Liver (tissue), 9 donors: ENCODE data around the gene GNA14. TPM values are rescaled to one million over a fixed set of nuclear protein-coding genes. Genes with fewer than 3 reads are reported as not detected.

Source experiments
- DNase-seq: peaks from one replicate; pipeline ENCODE4 v3.0.0-alpha.2; 2017; ENCODE audit warnings: low spot score
- H3K27ac ChIP-seq, 2 donors: one replicate each; pipeline ENCODE4 v1.7.0; 2013; ENCODE audit warnings: inconsistent platforms in 2 of 2, low read length in 2 of 2, control low read depth in 1 of 2, low read depth in 1 of 2, mild to moderate bottlenecking in 1 of 2
- H3K27me3 ChIP-seq, 4 donors: one replicate each; pipeline versions ENCODE4 v1.6.1 to v1.7.0; 2013; ENCODE audit warnings: low read length in 3 of 4, inconsistent platforms in 1 of 4, mild to moderate bottlenecking in 1 of 4, moderate library complexity in 1 of 4; ENCODE audit not compliant: control insufficient read depth in 4 of 4, insufficient read depth in 4 of 4
- H3K36me3 ChIP-seq, 4 donors: one replicate each; pipeline versions ENCODE4 v1.6.1 to v1.7.0; 2013; ENCODE audit warnings: low read length in 3 of 4, mild to moderate bottlenecking in 3 of 4, low read depth in 1 of 4, moderate library complexity in 1 of 4; ENCODE audit not compliant: control insufficient read depth in 4 of 4, insufficient read depth in 3 of 4
- H3K4me1 ChIP-seq, 4 donors: one replicate each; pipeline versions ENCODE4 v1.6.1 to v1.7.0; 2013; ENCODE audit warnings: low read length in 3 of 4, mild to moderate bottlenecking in 3 of 4, moderate library complexity in 1 of 4; ENCODE audit not compliant: control insufficient read depth in 4 of 4, insufficient read depth in 4 of 4
- H3K4me3 ChIP-seq, 3 donors: one replicate each; pipeline versions ENCODE4 v1.6.1 to v1.7.0; 2013; ENCODE audit warnings: low read length in 3 of 3, control low read depth in 1 of 3, low read depth in 1 of 3, mild to moderate bottlenecking in 1 of 3
- H3K9ac ChIP-seq, 2 donors: one replicate each; pipeline ENCODE4 v1.7.0; 2013; ENCODE audit warnings: low read length in 2 of 2, mild to moderate bottlenecking in 2 of 2, moderate library complexity in 2 of 2, control low read depth in 1 of 2, low read depth in 1 of 2
- H3K9me3 ChIP-seq, 4 donors: one replicate each; pipeline versions ENCODE4 v1.6.1 to v1.7.0; 2013; ENCODE audit warnings: low read length in 3 of 4; ENCODE audit not compliant: control insufficient read depth in 4 of 4
- CTCF ChIP-seq: fragments of 150-350 bp; IDR thresholded peaks from 2 replicates; pipeline ENCODE4 v1.5.1; 2017; ENCODE audit warnings: improper control_type of control experiment, low read depth, low read length; ENCODE audit not compliant: missing input control
- EGR1 ChIP-seq, 2 donors: IDR thresholded peaks; 2 replicates each; pipeline ENCODE4 v1.6.1; 2016 to 2018; ENCODE audit warnings: antibody characterized with exemption in 2 of 2, low read depth in 2 of 2
- FOXA1 ChIP-seq: IDR thresholded peaks from 2 replicates; pipeline ENCODE4 v1.6.1; 2016; ENCODE audit warnings: antibody characterized with exemption
- FOXA2 ChIP-seq: IDR thresholded peaks from 2 replicates; pipeline ENCODE4 v1.6.1; 2016; ENCODE audit warnings: antibody characterized with exemption
- GABPA ChIP-seq, 2 donors: IDR thresholded peaks in 1 of 2; conservative IDR thresholded peaks in 1 of 2; 2 replicates each; pipeline ENCODE4 v1.6.1; 2016; ENCODE audit warnings: antibody characterized with exemption in 2 of 2, mild to moderate bottlenecking in 1 of 2, moderate library complexity in 1 of 2
- HNF4A ChIP-seq, 2 donors: conservative IDR thresholded peaks; 2 replicates each; pipeline ENCODE4 v1.6.1; 2016; ENCODE audit warnings: antibody characterized with exemption in 2 of 2, mild to moderate bottlenecking in 2 of 2
- HNF4G ChIP-seq: IDR thresholded peaks from 2 replicates; pipeline ENCODE4 v1.6.1; 2016; ENCODE audit warnings: antibody characterized with exemption
- JUND ChIP-seq, 2 donors: IDR thresholded peaks; 2 replicates each; pipeline ENCODE4 v1.6.1; 2016; ENCODE audit warnings: antibody characterized with exemption in 2 of 2
- MAX ChIP-seq: IDR thresholded peaks from 2 replicates; pipeline ENCODE4 v1.6.1; 2016; ENCODE audit warnings: antibody characterized with exemption
- NR2F2 ChIP-seq: IDR thresholded peaks from 2 replicates; pipeline ENCODE4 v1.6.1; 2016; ENCODE audit warnings: antibody characterized with exemption
- RAD21 ChIP-seq, 2 donors: IDR thresholded peaks; 2 replicates each; pipeline ENCODE4 v1.6.1; 2016; ENCODE audit warnings: antibody characterized with exemption in 2 of 2, mild to moderate bottlenecking in 2 of 2
- RXRA ChIP-seq, 2 donors: IDR thresholded peaks; 2 replicates each; pipeline ENCODE4 v1.6.1; 2017 to 2018; ENCODE audit warnings: antibody characterized with exemption in 2 of 2, mild to moderate bottlenecking in 1 of 2
- SP1 ChIP-seq: IDR thresholded peaks from 2 replicates; pipeline ENCODE4 v1.6.1; 2018; ENCODE audit warnings: antibody characterized with exemption, mild to moderate bottlenecking
- TAF1 ChIP-seq: conservative IDR thresholded peaks from 2 replicates; pipeline ENCODE4 v1.6.1; 2016; ENCODE audit warnings: antibody characterized with exemption, mild to moderate bottlenecking
- YY1 ChIP-seq: IDR thresholded peaks from 2 replicates; pipeline ENCODE4 v1.6.1; 2016; ENCODE audit warnings: antibody characterized with exemption, mild to moderate bottlenecking
- WGBS: extraction: QIAGEN DNeasy Blood & Tissue Kit; methylation state at CpG from one replicate; pipeline ENCODE4 v1.1.7; 2013; 5-methylcytosine and 5-hydroxymethylcytosine counted together
- polyA plus RNA-seq, 2 donors: library from polyadenylated mRNA; stranded (reverse) in 1 of 2; unstranded in 1 of 2; fragments of 200-250 nt in 1 of 2; fragments of >200 nt in 1 of 2; fragmentation: Nextera tagmentation in 1 of 2; extraction: Ambion mirVana in 1 of 2; gene quantifications; one replicate each; pipeline versions ENCODE4 v1.2.1 to v1.2.3, GENCODE V29; 2013 to 2015
- total RNA-seq, 2 donors: library from RNA; depleted of rRNA; stranded (reverse); fragments of >200 nt; gene quantifications; one replicate each; pipeline ENCODE4 v1.2.3, GENCODE V29; 2014
- TF ChIP-seq, protein P1 (sequence below): IDR thresholded peaks from 2 replicates; pipeline ENCODE4 v1.6.1; 2016; ENCODE audit warnings: antibody characterized with exemption
- TF ChIP-seq, protein P2 (sequence below): IDR thresholded peaks from 2 replicates; pipeline ENCODE4 v1.6.1; 2016; ENCODE audit warnings: antibody characterized with exemption, mild to moderate bottlenecking
- TF ChIP-seq, protein P3 (sequence below): IDR thresholded peaks from 2 replicates; pipeline ENCODE4 v1.6.1; 2016; ENCODE audit warnings: antibody characterized with exemption
- donor health status: healthy.
- donor health status: healthy.
- donor health status: healthy.
- donor health status: healthy.
- donor health status: healthy.

GNA14 gene
- total and polyA plus RNA-seq, 4 donors: 1.1 to 5.4 (median 2.9) TPM

DNA sequence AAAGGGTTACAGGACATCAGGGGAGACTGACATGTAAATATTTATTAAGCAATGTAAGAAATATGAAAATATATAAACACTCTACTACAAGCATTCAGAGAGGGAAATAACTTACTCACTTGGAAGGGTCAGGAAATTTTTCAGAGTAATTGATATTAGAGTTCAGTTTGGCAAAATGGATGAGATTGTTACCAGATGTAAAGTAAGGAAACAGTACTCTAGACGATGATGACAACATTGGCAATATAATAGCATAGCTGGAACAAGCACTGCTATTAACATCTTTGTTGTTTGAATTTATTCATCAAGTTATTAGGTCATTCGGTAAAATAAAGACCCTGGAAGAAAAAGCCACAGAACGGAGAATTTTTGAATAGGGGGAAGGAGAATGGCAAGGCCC, 49.1 kb downstream of the GNA14 start:
- no peak for DNase-seq
- WGBS: 87% methylated on average over 3 of the region's 3 CpGs
- TF ChIP-seq EGR1 (IDR thresholded peaks at IDR 0.05; ENCODE audit: low read depth in 2 of 2) (no peak), NR2F2 (no peak), HNF4A (conservative IDR thresholded peaks at IDR 0.05) (no peak), RAD21 (IDR thresholded peaks at IDR 0.05) (no peak), SP1 (no peak), CTCF (no peak), FOXA2 (no peak), GABPA (IDR thresholded peaks at IDR 0.05 in 1 of 2, conservative IDR thresholded peaks at IDR 0.05 in 1 of 2) (no peak), MAX (no peak), TAF1 (no peak), YY1 (no peak), RXRA (IDR thresholded peaks at IDR 0.05) (no peak), JUND (IDR thresholded peaks at IDR 0.05) (no peak), FOXA1 (no peak), HNF4G (no peak)
- TF ChIP-seq, protein P1, sequence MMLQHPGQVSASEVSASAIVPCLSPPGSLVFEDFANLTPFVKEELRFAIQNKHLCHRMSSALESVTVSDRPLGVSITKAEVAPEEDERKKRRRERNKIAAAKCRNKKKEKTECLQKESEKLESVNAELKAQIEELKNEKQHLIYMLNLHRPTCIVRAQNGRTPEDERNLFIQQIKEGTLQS: no peak
- TF ChIP-seq, protein P2, sequence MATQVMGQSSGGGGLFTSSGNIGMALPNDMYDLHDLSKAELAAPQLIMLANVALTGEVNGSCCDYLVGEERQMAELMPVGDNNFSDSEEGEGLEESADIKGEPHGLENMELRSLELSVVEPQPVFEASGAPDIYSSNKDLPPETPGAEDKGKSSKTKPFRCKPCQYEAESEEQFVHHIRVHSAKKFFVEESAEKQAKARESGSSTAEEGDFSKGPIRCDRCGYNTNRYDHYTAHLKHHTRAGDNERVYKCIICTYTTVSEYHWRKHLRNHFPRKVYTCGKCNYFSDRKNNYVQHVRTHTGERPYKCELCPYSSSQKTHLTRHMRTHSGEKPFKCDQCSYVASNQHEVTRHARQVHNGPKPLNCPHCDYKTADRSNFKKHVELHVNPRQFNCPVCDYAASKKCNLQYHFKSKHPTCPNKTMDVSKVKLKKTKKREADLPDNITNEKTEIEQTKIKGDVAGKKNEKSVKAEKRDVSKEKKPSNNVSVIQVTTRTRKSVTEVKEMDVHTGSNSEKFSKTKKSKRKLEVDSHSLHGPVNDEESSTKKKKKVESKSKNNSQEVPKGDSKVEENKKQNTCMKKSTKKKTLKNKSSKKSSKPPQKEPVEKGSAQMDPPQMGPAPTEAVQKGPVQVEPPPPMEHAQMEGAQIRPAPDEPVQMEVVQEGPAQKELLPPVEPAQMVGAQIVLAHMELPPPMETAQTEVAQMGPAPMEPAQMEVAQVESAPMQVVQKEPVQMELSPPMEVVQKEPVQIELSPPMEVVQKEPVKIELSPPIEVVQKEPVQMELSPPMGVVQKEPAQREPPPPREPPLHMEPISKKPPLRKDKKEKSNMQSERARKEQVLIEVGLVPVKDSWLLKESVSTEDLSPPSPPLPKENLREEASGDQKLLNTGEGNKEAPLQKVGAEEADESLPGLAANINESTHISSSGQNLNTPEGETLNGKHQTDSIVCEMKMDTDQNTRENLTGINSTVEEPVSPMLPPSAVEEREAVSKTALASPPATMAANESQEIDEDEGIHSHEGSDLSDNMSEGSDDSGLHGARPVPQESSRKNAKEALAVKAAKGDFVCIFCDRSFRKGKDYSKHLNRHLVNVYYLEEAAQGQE: no peak
- TF ChIP-seq, protein P3, sequence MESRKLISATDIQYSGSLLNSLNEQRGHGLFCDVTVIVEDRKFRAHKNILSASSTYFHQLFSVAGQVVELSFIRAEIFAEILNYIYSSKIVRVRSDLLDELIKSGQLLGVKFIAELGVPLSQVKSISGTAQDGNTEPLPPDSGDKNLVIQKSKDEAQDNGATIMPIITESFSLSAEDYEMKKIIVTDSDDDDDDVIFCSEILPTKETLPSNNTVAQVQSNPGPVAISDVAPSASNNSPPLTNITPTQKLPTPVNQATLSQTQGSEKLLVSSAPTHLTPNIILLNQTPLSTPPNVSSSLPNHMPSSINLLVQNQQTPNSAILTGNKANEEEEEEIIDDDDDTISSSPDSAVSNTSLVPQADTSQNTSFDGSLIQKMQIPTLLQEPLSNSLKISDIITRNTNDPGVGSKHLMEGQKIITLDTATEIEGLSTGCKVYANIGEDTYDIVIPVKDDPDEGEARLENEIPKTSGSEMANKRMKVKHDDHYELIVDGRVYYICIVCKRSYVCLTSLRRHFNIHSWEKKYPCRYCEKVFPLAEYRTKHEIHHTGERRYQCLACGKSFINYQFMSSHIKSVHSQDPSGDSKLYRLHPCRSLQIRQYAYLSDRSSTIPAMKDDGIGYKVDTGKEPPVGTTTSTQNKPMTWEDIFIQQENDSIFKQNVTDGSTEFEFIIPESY: no peak
- Histone ChIP-seq H3K27ac (peak overlapping the region; percentile 34 to 45), H3K4me1 (no peaks in the 10 kb centered on the region), H3K27me3 (no peaks in the 10 kb centered on the region), H3K4me3 (no peak overlapping the region), H3K36me3 (no peaks in the 10 kb centered on the region), H3K9ac (no peak overlapping the region), H3K9me3 (no peaks in the 10 kb centered on the region)
